GM10248 (cell line): Measurements from ENCODE around the gene CACNG4.

Experiments used
- CTCF ChIA-PET: fragments of 300-600 bp; sonication (Branson Sonifier 250); formaldehyde crosslinking; extraction: SDS; loops from one replicate; lab custom pipeline; 2021; ENCODE audit warnings: antibody characterized with exemption; lab: Yijun Ruan, JAX
- POLR2A ChIA-PET: fragments of 350-650 bp; sonication (Branson Sonifier 250); formaldehyde crosslinking; extraction: SDS; loops from one replicate; lab custom pipeline; 2020; ENCODE audit warnings: antibody characterized with exemption; lab: Yijun Ruan, JAX
- DNase-seq: peaks from one replicate; pipeline ENCODE4 v3.0.0; 2012; ENCODE audit errors: extremely low spot score
- CTCF ChIP-seq: IDR thresholded peaks from 2 replicates; pipeline ENCODE4 v1.5.1; 2012; ENCODE audit warnings: mild to moderate bottlenecking, low read depth; ENCODE audit errors: extremely low read depth, missing control alignments, control extremely low read depth

The CACNG4 gene

GRCh38 chr17:66976379-66976663 is 11.8 kb downstream of the CACNG4 start:
- no peak for DNase-seq
- CTCF ChIA-PET: no interaction called here
- POLR2A ChIA-PET: no interaction called here
- TF ChIP-seq CTCF: no peak

- CTCF ChIA-PET: interaction anchor here (2.0 kb wide), 1 partner anchor 12 kb away, joined by 4 read pairs; no protein-coding TSS in a partner anchor
These were observed 12.3 kb downstream of the CACNG4 start for GRCh38 chr17:66976781-66977201.

DNA sequence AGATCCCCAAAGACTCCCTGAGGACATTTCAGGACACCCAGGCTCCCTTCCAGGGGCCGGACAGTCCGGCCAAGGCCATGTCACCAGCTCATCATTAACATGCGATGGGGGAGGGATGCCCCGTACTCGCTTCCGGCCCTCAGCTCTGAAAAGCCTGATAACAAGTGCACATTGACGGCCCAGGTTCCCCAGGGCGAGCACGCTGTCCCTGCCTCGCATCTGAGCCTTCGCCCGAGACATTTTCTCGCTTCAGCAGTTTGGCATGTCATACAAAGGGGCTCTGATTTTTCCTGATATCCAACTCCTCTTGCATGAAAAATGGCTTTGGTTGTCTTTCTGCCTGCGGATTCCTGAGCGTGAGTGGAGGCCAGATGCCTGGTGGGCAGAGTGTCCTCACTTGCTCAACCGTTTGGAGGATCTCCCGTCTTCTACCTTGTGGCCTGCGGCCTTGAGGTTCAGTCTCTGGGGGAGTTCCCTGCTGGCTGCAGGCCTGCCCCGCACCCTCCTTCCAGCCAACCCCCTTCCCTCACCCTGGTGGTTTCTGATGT is 14.1 kb downstream of the CACNG4 start:
- no peak for TF ChIP-seq CTCF
- POLR2A ChIA-PET: interaction anchor here (0.7 kb wide), 1 partner anchor 174 kb away, joined by 3 read pairs; no protein-coding TSS in a partner anchor
- CTCF ChIA-PET: interaction anchor here (2.0 kb wide), 1 partner anchor 10 kb away, joined by 4 read pairs; no protein-coding TSS in a partner anchor
- no peak for DNase-seq

More at GRCh38 chr17:66976781-66977201, 12.3 kb downstream of the CACNG4 start:
- no peak for TF ChIP-seq CTCF
- no peak for DNase-seq
- POLR2A ChIA-PET: no interaction called here

DNA sequence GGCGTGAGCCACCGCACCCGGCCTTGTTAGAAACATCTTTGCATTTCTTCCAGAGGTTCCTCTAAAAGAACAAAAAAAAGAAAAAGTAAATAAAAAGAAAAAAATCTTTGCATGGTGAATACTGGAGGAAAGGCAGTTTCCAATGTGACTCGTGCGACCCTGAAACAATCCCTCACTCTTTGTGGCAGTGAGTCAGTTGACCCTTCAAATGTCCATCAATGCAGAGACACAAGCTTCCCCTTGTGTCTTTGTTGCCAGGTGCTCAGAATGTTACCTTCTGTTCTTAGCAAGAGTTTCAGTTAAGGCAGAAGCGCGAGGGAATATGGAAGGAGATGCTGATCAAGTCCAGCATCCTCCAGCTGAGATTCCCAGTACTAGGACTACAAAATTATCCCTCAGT is 16.4 kb downstream of the CACNG4 start:
- no peak for DNase-seq
- POLR2A ChIA-PET: no interaction called here
- TF ChIP-seq CTCF: no peak
- CTCF ChIA-PET: interaction anchor here (1.1 to 1.4 kb wide), 2 partner anchors 22 to 253 kb away, joined by 3 read pairs; no protein-coding TSS in a partner anchor

DNA sequence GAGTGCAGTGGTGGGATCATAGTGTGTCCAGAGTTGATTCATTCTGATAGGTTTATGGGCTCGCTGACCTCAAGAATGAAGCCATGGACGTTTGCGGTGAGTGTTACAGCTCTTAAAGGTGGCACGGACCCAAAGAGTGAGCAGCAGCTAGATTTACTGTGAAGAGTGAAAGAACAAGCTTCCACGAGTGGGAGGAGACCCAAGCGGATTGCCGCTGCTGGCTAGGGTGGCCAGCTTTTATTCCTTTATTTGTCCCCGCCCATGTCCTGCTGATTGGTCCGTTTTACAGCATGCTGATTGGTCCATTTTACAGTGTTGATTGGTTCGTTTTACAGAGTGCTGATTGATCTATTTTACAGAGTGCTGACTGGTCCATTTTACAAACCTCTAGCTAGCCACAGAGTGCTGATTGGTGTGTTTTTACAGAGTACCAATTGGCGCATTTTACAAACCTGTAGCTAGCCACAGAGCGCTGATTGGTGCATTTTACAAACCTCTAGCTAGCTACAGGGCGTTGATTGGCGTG is 17.5 kb downstream of the CACNG4 start:
- no peak for TF ChIP-seq CTCF
- ChIA-PET CTCF (interaction anchor here (0.9 to 1.4 kb wide), 3 partner anchors 21 to 268 kb away, joined by 3 read pairs; no protein-coding TSS in a partner anchor), POLR2A (no interaction called here)
- no peak for DNase-seq

DNA sequence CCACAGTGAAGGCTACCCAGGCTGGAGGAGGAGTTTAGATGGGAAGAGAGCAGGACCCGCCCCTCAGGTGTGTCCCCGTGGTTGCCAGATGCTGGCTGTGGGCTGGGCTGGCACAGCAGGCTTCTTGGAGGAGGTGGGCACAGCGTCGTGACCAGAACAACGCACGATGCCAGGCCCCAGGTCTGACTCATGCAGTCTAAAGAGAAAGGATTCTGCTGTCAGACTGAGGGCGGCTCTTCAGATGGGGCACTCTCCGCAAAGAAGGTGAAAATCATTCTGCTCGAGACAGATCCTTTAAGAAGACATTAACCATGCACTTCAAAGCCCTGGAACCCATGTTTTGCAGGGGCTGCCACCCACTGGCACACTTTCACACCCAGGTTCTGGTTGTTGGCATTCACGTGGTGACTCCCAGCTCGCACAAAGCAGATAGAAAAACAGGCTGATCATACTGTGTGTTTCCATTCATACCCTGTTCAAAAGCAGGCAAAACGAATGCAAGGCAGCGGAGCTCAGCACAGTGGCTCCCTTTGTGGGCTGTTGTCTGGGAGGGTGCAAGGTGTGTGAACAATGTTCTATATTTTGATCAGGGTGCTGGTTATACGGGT is 19.0 kb downstream of the CACNG4 start:
- DNase-seq: no peak
- POLR2A ChIA-PET: no interaction called here
- no peak for TF ChIP-seq CTCF
- CTCF ChIA-PET: no interaction called here
